Measurements from ENCODE around the gene GUF1.

The GUF1 gene, protein sequence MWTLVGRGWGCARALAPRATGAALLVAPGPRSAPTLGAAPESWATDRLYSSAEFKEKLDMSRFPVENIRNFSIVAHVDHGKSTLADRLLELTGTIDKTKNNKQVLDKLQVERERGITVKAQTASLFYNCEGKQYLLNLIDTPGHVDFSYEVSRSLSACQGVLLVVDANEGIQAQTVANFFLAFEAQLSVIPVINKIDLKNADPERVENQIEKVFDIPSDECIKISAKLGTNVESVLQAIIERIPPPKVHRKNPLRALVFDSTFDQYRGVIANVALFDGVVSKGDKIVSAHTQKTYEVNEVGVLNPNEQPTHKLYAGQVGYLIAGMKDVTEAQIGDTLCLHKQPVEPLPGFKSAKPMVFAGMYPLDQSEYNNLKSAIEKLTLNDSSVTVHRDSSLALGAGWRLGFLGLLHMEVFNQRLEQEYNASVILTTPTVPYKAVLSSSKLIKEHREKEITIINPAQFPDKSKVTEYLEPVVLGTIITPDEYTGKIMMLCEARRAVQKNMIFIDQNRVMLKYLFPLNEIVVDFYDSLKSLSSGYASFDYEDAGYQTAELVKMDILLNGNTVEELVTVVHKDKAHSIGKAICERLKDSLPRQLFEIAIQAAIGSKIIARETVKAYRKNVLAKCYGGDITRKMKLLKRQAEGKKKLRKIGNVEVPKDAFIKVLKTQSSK

GRCh38 chr4:44678094-44679041 is at the start of gene GUF1:
GUF1 (plus strand) TSS chr4:44678420; CDS start chr4:44678623, 203 bp downstream.
- peak; percentile 75 for DNase-seq (ENCODE audit: low read depth, low spot score)

DNA sequence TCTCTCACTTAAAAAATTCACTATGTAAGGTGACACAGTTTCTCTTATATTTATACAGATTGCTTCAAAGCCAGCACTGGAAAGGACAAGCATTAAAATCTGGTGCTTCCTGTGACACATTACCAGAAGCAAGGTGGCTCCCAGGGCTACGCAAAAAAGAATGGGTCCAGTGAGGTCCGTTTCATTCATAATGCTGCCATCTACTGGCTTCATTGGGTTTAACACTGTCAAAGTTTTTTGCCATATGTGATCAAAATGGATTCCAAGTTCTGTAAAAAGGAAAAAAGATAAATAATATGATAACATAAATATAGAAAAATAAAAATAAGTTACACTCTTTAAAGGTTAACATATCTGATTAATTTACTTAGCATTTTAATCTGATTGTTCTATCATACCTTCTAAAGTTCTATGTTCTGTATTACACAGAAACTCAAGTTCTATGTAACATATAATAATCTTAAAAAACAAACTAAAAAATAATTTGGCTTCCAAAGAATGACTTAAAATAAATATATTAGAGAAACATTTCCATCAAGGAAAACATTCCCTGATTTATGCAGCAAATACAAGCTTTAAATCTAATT is 48.8 kb upstream of the GUF1 start:
- no peak for DNase-seq (ENCODE audit: low read depth, low spot score)

DNA sequence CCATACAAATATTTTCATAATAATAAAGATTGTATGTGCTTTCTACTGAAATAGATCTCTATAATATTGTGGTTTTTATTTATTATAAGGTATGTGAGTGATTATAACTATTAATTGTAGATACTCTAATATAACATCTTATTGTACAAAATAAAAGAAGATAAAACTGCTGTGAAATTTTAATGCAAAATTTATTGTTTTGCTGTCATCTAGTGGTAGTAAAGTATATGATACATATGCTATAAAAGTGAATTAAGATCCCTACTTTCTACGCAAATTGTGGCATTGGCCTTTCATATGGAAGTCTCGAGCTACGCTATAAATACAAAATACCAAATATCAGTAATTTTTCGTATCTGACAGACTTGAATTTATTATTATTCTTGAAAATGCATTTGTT is 46.1 kb upstream of the GUF1 start:
- DNase-seq (ENCODE audit: low read depth, low spot score) = no peak

DNA sequence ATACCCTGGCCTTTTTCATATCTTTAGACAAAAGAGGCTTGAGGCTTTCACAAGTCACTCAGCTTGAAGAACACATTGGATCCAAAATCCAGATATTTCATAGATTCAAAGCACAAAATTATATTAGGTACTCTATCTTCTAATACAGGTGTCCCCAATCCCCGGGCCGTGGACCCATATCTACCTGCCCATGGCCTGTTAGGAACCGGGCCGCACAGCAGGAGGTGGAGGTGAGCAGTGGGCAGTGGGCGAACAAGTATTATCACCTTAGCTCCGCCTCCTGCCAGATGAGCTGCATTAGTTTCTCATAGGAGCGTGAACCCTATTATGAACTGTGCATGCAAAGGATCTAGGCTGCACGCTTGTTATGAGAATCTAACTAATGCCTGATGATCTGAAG is 45.5 kb upstream of the GUF1 start:
- DNase-seq (ENCODE audit: low read depth, low spot score) = no peak

GRCh38 chr4:44638091-44638490 is 40.1 kb upstream of the GUF1 start:
- DNase-seq (ENCODE audit: low read depth, low spot score) = no peak

GRCh38 chr4:44646151-44646550 is 32.1 kb upstream of the GUF1 start:
- DNase-seq (ENCODE audit: low read depth, low spot score) = no peak

- DNase-seq (ENCODE audit: low read depth, low spot score) = no peak
These were observed 26.8 kb upstream of the GUF1 start, which contains the start of gene YIPF7 for GRCh38 chr4:44651425-44651824. YIPF7 (minus strand) TSS chr4:44651625; CDS start chr4:44650100, 1,525 bp downstream.

GRCh38 chr4:44652002-44652401 is 26.2 kb upstream of the GUF1 start:
- no peak for DNase-seq (ENCODE audit: low read depth, low spot score)

DNA sequence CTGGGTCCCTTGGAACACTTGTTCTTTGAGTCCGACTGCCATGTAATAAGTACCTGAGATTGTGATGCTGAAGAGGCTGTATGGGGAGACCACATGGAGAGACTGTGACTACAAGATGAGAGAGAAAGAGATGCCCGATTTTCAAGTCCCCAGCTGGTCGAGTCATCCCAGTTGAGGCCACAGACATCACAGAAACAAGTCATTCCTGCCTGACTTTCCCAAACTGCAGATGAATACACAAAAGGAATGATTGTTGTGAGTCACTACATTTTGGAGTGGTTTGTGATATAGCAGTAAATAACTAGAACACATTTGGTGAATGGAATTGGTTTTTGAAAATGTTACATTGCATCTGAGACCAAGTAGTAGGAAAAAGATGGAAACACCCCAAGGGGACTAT is 17.8 kb upstream of the GUF1 start:
- no peak for DNase-seq (ENCODE audit: low read depth, low spot score)

DNA sequence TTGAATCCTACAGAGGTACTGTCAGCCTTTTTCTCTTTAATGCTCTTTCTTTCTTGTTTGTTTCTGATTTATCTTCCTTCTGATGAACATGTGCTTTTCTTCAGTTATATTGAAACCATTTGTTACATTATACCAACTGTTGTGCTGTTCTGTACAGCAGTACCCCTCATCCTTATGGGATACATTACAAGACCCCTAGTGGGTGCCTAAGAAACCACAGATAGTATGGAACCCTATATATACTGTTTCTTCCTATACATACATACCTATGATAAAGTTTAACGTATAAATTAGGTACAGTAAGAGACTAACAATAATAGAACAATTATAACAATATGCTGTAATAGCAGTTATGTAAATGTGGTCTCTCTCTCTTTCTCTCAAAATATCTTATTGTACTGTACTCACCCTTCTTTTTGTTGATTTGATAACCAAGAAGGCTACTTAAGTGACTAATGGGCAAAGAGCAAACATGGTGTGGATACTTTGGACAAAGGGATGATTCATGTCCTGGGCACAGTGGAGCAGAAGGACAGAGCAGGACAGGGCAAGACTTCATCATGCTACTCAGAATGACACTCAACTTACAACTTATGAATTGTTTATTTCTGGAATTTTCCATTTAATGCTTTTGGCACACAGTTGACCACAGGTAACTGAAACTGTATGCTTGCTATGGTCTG is 16.1 kb upstream of the GUF1 start:
- DNase-seq (ENCODE audit: low read depth, low spot score) = no peak

DNA sequence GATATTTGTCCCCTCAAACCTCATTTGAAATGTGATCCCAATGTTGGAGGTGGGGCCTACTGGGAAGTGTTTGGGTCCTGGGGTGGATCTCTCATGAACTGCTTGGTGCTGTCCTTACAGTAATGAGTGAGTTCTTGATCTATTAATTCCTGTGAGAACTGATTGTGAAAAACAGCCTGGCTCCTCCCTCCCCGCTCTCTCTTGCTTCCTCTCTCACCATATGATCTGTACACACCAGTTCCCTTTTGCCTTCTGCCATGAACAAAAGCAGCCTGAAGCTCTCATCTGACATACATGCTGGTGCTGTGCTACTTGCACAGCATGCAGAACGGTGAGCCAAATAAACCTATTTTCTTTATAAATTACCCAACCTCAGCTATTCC is 15.6 kb upstream of the GUF1 start:
- no peak for DNase-seq (ENCODE audit: low read depth, low spot score)

DNA sequence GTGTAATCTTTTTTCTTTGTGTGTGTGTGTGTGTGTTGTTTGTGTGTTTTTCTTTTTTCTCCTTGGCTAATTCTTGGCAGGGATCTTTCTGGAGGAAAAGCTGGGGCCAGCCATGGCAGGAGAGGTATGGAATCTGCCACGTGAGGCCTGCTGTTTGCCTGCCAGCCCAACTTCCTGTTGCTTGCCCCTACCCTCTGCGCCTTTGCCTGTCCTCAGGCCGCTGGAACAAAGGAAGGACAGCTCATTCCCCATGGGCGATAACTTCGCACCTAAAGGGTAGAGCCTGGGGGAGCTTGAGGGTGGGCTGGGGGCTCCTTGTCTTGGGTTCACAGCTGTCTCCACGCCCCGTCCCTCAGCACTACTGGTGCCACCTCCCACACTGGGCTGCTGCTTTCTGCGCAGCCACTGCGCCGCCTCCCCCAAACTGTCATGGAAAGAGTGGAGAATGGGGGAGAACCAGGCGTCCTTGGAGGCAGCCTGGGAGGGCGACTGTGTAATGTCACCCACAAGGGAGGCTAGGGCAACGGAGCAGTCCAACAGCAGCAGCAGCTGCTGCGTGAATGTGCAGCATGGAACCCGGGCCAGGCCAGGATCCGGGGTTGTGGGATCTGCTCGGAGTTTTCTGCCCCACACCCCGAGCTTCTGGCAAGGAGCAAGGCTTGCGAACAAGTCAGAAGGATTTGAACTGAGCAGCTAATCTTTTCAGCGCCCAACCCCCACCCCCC is 14.5 kb upstream of the GUF1 start:
- DNase-seq (ENCODE audit: low read depth, low spot score) = no peak

- DNase-seq (ENCODE audit: low read depth, low spot score) = no peak
These were observed 9.7 kb upstream of the GUF1 start for GRCh38 chr4:44668526-44668925.

- no peak for DNase-seq (ENCODE audit: low read depth, low spot score)
These were observed 7.6 kb upstream of the GUF1 start for GRCh38 chr4:44670506-44671199.

- no peak for DNase-seq (ENCODE audit: low read depth, low spot score)
These were observed 6.6 kb upstream of the GUF1 start for GRCh38 chr4:44671636-44672035.

DNA sequence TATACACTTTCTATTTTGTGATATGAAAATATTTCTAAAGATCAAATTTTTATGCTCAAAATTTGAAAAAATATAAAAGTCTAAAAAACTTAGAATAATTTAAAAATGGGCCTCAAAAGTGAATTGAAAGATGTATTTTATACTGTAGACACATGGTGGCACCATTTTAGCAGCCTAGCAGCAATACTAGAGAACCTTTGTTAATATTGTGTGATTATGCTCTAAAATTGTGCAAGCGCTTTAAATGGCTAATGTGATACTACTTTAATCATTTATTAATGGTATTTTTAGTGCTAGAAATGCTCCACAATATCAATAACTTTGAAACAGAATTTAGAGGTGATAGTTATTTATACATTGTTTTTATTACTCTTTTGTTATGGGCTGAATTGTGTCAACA is 3.7 kb upstream of the GUF1 start:
- DNase-seq (ENCODE audit: low read depth, low spot score) = no peak

GRCh38 chr4:44675366-44675765 is 2.9 kb upstream of the GUF1 start:
- DNase-seq (ENCODE audit: low read depth, low spot score) = no peak

- DNase-seq (ENCODE audit: low read depth, low spot score) = no peak
These were observed 840 bp downstream of the GUF1 start for GRCh38 chr4:44679060-44679459.

DNA sequence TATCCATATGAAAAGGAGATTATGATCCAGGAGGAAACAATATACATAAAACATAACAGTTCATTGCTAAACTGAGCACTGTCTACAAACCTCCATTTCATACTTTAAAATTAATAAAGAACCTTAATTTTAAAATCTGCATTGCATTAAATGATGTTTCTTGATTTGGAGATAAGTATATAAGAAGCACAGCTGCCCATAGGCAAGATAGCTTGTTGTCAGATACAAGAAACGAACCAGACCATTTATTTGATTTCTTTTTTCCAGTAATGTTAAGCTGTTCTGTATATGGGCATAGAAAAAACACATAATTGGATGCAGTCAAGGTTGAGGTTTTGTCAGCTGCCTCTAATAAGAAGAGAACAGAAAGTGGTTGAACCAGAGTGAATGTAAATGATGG is 6.4 kb downstream of the GUF1 start:
- DNase-seq (ENCODE audit: low read depth, low spot score) = no peak

- DNase-seq (ENCODE audit: low read depth, low spot score) = no peak
These were observed 22.2 kb downstream of the GUF1 start for GRCh38 chr4:44700427-44700826.
